ENCODE results near the gene LDB3. TPM values are rescaled to one million over a fixed set of nuclear protein-coding genes. Genes with fewer than 3 reads are reported as not detected.

The LDB3 gene
- total RNA-seq, 2 experiments from 2014 or later = not detected

GRCh38 chr10:86664341-86665217, 3.7 kb upstream of the LDB3 start:
- Mint-ChIP-seq H3K27me3 (no peaks in the 10 kb centered on the region), H3K9me3 (no peaks in the 10 kb centered on the region), H3K36me3 (no peaks in the 10 kb centered on the region), H3K27ac (no peak overlapping the region), H3K4me3 (no peak overlapping the region), H3K4me1 (no peaks in the 10 kb centered on the region)
- DNase-seq = no peak
- no peak for ATAC-seq (ENCODE audit: low read depth)
- POLR2A ChIA-PET = no interaction called here

- Mint-ChIP-seq H3K27me3 (no peaks in the 10 kb centered on the region), H3K27ac (no peak overlapping the region), H3K9me3 (no peaks in the 10 kb centered on the region), H3K4me1 (no peaks in the 10 kb centered on the region), H3K36me3 (no peaks in the 10 kb centered on the region), H3K4me3 (no peak overlapping the region)
- no peak for DNase-seq
- POLR2A ChIA-PET = no interaction called here
- no peak for ATAC-seq (ENCODE audit: low read depth)
These were observed 3.1 kb upstream of the LDB3 start for GRCh38 chr10:86665218-86665607.

DNA sequence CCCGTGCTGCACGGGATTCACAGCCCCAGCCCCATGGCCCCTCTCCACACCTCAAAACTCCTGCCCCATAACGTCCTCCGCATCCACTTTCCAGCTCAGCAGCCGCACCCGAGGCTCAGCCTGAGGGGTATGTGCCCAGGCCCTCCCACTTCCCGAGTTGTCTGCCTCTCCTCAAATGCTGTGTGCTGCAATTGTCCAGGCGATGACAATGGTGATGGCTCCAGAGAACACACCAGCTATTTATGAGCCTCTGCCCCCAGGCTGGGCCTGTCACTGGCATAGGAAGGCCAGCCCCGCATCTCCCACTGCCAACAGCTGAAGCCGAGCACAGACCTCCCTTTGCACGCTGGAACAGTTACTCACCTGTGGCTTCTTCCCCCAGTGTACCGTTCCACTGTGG, 2.4 kb upstream of the LDB3 start:
- H3K4me1 Mint-ChIP-seq = no peaks in the 10 kb centered on the region
- ATAC-seq (ENCODE audit: low read depth) (no peak), DNase-seq (no peak)
- POLR2A ChIA-PET = no interaction called here
- no peak overlapping the region for H3K4me3 Mint-ChIP-seq
- no peaks in the 10 kb centered on the region for H3K36me3 Mint-ChIP-seq
- H3K9me3 Mint-ChIP-seq = no peaks in the 10 kb centered on the region
- no peak overlapping the region for H3K27ac Mint-ChIP-seq
- H3K27me3 Mint-ChIP-seq = no peaks in the 10 kb centered on the region

DNA sequence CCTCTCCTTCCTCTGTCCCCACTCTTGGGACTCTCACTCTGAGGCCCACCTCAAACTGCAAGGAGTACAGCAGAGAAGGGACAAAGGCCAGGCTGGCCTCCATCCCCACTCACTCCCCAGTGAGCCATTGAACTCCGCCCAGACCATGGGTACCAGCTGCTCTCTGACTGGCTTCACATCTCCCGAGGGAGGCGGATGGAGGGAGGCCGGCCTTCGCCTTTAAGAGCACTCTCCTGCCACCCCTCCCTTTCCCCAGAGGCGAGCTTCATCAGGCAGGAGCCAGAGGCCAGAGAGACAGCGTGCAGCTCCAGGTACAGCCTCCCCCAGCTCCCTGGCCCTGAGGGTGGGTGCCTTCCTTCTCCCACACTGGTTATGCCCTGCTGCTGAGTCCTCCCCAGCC, 1.8 kb upstream of the LDB3 start:
- H3K36me3 Mint-ChIP-seq = no peaks in the 10 kb centered on the region
- no peak overlapping the region for H3K27ac Mint-ChIP-seq
- H3K4me3 Mint-ChIP-seq = no peak overlapping the region
- H3K27me3 Mint-ChIP-seq = no peaks in the 10 kb centered on the region
- POLR2A ChIA-PET = no interaction called here
- no peak for DNase-seq
- no peak for ATAC-seq (ENCODE audit: low read depth)
- H3K9me3 Mint-ChIP-seq = no peaks in the 10 kb centered on the region
- H3K4me1 Mint-ChIP-seq = no peaks in the 10 kb centered on the region

DNA sequence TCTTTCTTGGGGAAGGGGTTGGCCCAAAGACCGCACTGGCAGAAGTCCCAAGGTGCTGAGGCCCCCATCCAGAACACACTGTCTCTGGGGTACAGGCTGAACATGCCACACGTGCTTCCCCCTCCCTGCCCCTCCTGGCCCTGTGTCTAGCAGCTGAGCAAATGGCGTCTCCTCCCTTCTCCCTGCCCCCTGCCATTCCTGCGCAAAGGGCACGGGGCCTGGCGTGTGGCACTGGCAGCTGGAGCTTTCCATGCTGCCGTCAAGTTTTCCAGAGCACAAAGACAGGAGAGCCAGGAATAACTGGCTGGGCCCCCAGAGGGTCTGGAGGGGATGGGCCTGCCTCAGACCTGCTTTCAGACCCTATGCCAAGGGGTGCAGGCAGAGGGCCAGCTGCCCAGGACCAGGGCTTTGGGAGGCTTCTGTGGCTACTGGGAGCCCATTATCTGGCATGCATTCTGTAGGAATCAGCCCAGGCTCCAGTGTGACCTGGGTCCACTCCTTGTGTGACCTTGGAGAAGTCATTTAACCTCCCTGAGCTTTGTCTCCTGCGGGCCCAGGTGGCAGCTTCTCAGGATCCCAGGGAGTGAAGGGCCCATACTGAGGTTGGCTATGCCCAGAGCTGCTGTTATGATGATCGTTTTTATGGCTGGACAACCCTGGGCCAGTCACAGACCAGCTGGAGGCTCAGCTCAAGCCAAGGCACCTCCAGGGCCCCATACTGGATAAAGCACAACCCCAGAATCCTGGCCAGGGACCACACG, 710 bp upstream of the LDB3 start:
- POLR2A ChIA-PET = no interaction called here
- Mint-ChIP-seq H3K27ac (no peak overlapping the region), H3K4me3 (no peak overlapping the region), H3K4me1 (no peaks in the 10 kb centered on the region), H3K27me3 (no peaks in the 10 kb centered on the region), H3K36me3 (no peaks in the 10 kb centered on the region), H3K9me3 (no peaks in the 10 kb centered on the region)
- ATAC-seq (ENCODE audit: low read depth) (no peak), DNase-seq (no peak)

DNA sequence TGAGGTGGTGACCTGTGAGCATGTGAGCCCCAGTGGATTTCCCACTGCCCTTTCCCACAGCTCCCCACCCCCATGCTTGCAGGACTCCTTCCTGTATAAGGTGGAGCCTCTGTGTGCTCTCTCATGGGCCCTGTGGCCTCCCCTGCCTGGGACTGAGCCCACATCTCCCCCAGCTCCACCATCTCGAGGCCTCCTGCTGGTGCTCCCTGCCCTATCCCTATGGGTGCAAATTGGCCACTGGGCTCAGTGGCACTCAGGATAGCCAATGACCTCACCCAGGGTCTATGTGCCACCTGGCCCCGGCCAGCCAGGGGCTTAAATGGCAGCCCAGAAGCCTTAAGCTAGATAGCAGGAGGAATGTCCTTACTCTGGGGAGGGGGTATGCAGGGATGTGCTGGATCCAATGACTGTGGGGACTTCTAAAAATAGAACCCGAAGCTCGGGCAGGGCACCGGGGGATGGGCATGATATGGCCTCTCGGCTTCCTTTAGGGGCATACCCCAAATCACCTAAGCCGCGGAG, 2.0 kb downstream of the LDB3 start:
- DNase-seq (no peak), ATAC-seq (ENCODE audit: low read depth) (no peak)

GRCh38 chr10:86670876-86671275, 2.6 kb downstream of the LDB3 start:
- H3K9me3 Mint-ChIP-seq = no peaks in the 10 kb centered on the region
- no peak overlapping the region for H3K4me3 Mint-ChIP-seq
- no peak for ATAC-seq (ENCODE audit: low read depth)
- no peaks in the 10 kb centered on the region for H3K36me3 Mint-ChIP-seq
- DNase-seq = no peak
- H3K4me1 Mint-ChIP-seq = no peaks in the 10 kb centered on the region
- no peaks in the 10 kb centered on the region for H3K27me3 Mint-ChIP-seq
- H3K27ac Mint-ChIP-seq = no peak overlapping the region
- POLR2A ChIA-PET = no interaction called here

More for the DNA sequence above, 2.0 kb downstream of the LDB3 start:
- no peak overlapping the region for H3K27ac Mint-ChIP-seq
- no peaks in the 10 kb centered on the region for H3K27me3 Mint-ChIP-seq
- no peak overlapping the region for H3K4me3 Mint-ChIP-seq
- no peaks in the 10 kb centered on the region for H3K4me1 Mint-ChIP-seq
- H3K9me3 Mint-ChIP-seq = no peaks in the 10 kb centered on the region
- POLR2A ChIA-PET = no interaction called here
- H3K36me3 Mint-ChIP-seq = no peaks in the 10 kb centered on the region

DNA sequence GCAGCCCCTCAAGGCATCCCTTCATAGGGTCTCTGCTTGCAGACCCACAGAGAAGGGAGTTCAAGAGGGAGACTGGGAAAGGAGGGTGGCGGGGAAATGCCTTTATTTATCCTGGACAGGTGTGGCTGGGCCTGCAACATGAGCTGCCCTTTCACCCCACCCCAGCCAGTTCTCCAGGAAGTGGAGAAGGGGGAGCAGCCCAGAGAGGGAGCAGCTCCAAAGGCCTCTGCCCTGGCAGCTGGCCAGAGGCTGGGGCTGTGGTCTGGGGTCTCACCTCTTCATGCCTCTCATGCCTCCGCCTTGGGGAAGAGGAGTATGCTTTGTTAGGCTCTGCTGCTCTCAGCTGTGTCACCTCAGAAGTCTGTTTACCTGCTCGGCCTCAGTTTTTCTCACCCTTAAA, 3.1 kb downstream of the LDB3 start:
- DNase-seq = no peak
- Mint-ChIP-seq H3K27ac (no peak overlapping the region), H3K36me3 (no peaks in the 10 kb centered on the region), H3K27me3 (no peaks in the 10 kb centered on the region), H3K4me3 (no peak overlapping the region), H3K9me3 (no peaks in the 10 kb centered on the region), H3K4me1 (no peaks in the 10 kb centered on the region)
- ATAC-seq (ENCODE audit: low read depth) = no peak
- POLR2A ChIA-PET = no interaction called here

GRCh38 chr10:86671985-86672710, 3.8 kb downstream of the LDB3 start:
- Mint-ChIP-seq H3K36me3 (no peaks in the 10 kb centered on the region), H3K4me1 (no peaks in the 10 kb centered on the region), H3K4me3 (no peak overlapping the region), H3K27me3 (no peaks in the 10 kb centered on the region), H3K27ac (no peak overlapping the region), H3K9me3 (no peaks in the 10 kb centered on the region)
- DNase-seq = no peak
- POLR2A ChIA-PET = no interaction called here
- no peak for ATAC-seq (ENCODE audit: low read depth)

GRCh38 chr10:86673216-86673826, 5.0 kb downstream of the LDB3 start:
- no peaks in the 10 kb centered on the region for H3K36me3 Mint-ChIP-seq
- ATAC-seq (ENCODE audit: low read depth) = no peak
- H3K4me3 Mint-ChIP-seq = no peak overlapping the region
- no peak overlapping the region for H3K27ac Mint-ChIP-seq
- no peak for DNase-seq
- POLR2A ChIA-PET = no interaction called here
- H3K4me1 Mint-ChIP-seq = no peaks in the 10 kb centered on the region
- H3K9me3 Mint-ChIP-seq = no peaks in the 10 kb centered on the region
- H3K27me3 Mint-ChIP-seq = no peaks in the 10 kb centered on the region

- Mint-ChIP-seq H3K36me3 (no peaks in the 10 kb centered on the region), H3K4me1 (no peaks in the 10 kb centered on the region), H3K9me3 (no peaks in the 10 kb centered on the region), H3K27me3 (no peaks in the 10 kb centered on the region), H3K27ac (no peak overlapping the region), H3K4me3 (no peak overlapping the region)
- POLR2A ChIA-PET = no interaction called here
- no peak for DNase-seq
- no peak for ATAC-seq (ENCODE audit: low read depth)
These were observed 5.7 kb downstream of the LDB3 start for GRCh38 chr10:86673827-86674581.

GRCh38 chr10:86674912-86675311, 6.6 kb downstream of the LDB3 start:
- H3K4me1 Mint-ChIP-seq = peaks cover 2% of the 10 kb centered on the region
- no peak overlapping the region for H3K4me3 Mint-ChIP-seq
- no peaks in the 10 kb centered on the region for H3K27me3 Mint-ChIP-seq
- ATAC-seq (ENCODE audit: low read depth) = no peak
- DNase-seq = no peak
- no peaks in the 10 kb centered on the region for H3K9me3 Mint-ChIP-seq
- POLR2A ChIA-PET = no interaction called here
- H3K36me3 Mint-ChIP-seq = no peaks in the 10 kb centered on the region
- no peak overlapping the region for H3K27ac Mint-ChIP-seq

GRCh38 chr10:86677374-86677773, 9.1 kb downstream of the LDB3 start:
- Mint-ChIP-seq H3K27me3 (no peaks in the 10 kb centered on the region), H3K9me3 (no peaks in the 10 kb centered on the region), H3K36me3 (no peaks in the 10 kb centered on the region), H3K27ac (no peak overlapping the region), H3K4me3 (no peak overlapping the region), H3K4me1 (peaks cover 2% of the 10 kb centered on the region)
- DNase-seq = no peak
- no peak for ATAC-seq (ENCODE audit: low read depth)
- POLR2A ChIA-PET = no interaction called here
